Kidney tubule cell (primary cell): Measurements from ENCODE around the gene SLC4A4.

Source experiments
- DNase-seq: peaks from one replicate; pipeline ENCODE4 v3.0.0-alpha.2; 2018; ENCODE audit warnings: low spot score

SLC4A4 gene

DNA sequence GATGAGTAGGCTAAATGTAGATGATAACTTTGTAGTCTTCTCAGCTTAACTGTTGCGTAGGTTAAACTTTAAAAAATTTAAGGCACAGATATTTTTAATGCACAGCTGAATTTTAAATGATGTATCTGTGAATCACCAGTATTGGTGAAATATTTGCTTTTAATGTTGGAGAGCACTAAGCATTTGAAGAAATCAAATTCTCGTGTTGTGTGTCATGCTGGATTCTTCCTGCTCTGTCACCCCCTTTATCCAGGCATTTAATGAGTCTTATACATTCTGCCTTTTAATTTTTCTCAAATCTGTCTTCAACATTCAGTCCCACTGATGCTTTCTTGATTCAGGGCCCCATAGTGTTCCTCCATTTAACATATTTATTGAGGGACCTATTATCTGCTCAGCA, 76.7 kb downstream of the SLC4A4 start:
- DNase-seq, result peak; percentile 59

DNA sequence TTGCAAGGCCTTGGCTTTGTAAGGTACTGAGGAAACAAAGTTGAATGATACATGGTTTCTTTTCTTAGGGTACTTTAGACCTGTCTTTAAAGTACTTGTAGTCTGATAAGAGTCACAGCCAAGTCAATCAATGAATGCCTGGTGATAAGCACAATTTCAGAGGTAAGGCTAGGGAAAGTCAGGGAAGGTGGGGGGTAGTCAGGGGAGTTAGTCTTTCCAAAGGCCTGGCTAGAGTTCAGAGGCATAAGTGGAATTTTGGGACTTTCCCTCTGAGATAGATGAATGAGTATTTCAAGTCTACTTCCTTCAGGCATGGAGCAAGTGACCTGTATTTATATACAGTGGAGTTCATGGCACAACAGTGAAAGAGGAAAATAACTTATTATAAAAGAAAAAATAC, 78.3 kb downstream of the SLC4A4 start:
- peak; percentile 83 for DNase-seq

DNA sequence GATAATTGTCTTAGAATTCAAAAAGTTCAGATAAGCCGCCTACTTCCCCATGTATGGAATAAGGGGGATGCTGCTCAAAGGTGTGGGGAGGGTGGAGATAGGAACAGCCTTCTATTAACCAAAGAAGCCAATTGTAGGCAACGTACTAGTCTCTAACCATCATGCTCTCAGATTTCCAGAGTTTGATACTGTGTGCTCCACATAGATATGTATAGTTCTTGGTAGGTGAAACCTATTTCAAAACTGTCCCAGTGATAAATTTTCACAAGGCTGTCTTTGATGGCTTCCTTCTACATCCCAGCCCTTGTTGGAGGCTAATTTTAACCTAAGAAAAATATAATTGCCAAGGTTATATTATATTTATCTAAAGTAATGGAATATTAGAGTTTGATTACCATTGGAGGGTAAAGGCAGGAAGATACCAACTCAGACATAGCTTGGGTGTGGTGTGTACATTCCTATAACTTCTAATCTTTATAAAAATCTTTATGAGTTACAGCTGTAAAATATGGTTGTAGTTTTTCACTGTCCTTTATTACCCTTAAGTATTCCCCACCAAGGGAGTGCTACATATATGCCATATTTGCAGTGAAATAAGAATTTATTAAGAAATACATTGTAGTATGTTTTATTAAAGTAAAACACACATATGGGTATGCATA, 87.7 kb downstream of the SLC4A4 start:
- no peak for DNase-seq

DNA sequence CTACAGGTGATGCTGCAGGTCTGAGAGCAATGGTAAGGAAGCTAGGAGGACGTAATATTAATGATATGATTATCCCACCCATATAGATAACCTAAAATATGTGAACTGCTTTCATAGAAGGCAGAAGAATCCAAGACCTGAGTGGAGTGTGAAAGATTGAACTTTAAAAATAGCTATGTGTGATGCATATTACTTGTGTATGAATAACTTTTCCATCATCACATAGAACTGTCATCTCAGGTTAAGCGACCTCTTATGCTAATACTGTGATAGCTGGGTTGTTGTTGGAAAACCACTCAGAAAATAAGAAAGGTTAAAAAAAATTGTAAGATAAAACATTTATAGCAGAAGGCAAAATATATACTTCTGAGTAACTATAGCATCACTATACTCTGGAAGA, 90.3 kb downstream of the SLC4A4 start:
- no peak for DNase-seq

DNA sequence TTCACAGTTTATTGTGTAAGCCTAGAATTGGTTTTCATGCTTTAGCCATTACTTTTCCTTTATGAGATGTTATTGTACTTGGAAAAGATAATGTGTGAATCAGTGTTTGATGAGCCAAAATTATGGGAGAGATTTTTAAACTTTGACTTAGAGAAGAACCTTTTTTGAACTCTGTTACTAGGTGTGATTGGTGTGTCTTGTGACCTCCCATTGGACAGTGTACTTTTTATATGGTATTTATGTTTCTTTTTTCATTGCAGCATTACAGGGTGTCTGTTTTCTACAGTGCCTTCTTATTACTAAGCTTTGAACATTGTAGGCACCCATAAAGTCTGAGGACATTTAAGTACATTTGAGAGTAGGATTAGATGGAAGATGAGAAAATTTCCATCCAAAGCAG, 91.1 kb downstream of the SLC4A4 start:
- DNase-seq, result no peak

DNA sequence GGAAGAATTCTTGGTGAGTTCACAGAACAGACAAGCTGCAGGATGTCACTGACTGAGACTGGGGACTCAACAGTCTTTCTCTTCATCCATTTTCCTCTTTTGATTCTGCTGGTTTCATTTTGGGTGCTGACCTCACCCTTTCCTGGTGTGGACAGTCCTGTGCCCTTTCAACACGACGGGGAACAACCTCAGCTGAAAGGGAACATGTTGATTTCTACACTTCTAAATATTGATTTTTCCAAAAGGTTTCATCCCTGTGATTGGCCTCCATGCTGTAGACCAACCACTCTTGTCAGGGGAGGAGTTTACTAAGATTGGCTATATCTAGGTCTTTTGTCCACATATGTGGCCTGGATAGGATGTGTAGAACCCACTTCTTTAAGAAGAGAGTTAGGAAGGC, 91.8 kb downstream of the SLC4A4 start:
- DNase-seq, result no peak

DNA sequence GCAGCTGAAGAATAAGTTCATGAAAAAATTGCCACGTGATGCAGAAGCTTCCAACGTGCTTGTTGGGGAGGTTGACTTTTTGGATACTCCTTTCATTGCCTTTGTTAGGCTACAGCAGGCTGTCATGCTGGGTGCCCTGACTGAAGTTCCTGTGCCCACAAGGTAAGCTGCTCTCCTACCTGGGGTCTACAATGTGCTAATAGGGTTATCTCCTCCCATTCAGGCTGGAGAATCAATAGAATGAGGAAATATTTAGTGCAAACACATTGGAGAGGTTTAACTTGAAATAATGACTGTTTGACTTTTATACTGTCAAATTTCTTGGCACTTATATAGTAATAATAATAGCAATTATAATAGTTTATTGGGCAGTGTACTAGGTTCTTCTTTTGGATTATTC, 101.8 kb downstream of the SLC4A4 start:
- DNase-seq, result no peak

DNA sequence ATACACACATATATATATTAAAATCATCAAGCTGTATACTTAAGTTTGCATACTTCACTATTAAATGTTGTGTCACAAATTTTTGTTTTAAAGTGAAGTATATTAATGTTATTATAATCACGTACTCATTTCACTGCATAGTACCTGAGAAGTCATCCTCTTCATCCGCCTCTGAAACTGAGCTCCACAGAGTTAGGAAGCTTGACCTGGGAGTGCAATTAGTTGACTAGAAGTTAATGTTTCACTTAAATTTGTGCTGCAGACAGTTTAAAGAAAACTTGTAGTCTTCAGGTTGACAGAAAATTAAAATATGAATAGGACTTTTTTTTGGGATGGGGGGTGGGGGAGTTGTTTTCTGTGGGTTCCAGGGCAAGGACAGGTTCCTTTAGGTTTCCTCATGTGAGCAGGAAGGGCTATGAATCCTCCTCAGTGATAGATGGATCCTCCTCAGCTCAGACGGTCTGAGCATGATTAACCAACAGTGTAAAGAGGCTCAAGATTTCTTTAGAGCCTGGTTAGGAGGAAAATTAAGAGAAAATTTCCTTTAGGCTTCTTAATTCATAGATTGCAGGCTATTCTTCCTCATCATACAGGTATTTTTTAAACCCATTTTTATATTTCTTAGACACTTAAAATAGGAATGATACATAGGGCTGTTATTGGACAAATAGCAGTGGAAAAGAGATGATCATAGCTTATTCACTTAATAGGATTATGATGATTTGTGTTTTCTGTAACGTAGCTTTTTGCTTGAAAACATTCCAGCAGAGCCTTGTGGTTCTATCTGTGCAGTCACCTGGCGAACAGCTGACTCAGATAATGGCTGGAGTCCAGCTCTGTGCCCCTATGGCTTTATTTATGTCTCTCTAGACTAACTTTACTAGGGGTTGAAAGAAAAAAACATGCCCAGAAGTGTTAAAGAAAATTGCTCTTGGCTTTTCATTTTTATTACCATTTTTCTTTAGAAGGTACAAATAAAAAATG, 102.7 kb downstream of the SLC4A4 start:
- DNase-seq, result peak; percentile 82

DNA sequence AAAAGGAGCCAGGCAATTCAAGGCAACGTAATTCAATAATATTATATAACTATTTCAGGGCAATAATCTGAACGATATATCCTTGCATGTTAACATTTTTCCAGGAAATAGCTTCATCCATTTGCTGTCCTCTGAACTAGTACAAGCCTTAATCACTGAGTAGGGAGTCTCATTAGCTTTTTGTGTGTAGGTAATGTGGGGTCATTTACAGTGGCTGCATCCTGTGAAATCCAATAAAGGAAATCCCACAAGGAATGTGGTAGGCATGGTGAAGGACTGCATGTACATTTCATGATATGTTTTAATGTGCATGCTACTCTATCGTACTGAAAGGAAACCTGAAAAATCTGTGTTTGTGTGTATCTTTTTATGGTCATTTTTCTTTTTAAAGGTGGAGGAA, 103.5 kb downstream of the SLC4A4 start:
- DNase-seq, result no peak

DNA sequence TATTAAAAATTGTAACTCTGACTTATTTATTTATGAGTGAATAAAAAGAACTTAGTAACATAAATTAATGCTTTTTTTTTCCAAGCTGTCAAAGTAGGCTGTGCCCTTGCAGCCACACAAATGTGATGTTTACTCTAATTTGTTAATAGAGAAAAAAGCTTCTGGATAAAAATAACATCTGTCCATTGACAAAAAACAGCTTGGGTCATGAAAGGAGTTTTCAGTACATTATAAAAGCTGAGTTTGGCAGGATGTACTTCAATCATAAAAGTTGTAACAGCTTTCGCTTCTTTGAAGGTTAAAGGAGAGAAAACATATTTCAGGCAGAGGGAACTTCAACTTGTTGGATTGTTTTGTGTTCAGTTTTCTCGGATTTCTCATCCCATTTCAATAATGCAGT, 105.6 kb downstream of the SLC4A4 start:
- no peak for DNase-seq

DNA sequence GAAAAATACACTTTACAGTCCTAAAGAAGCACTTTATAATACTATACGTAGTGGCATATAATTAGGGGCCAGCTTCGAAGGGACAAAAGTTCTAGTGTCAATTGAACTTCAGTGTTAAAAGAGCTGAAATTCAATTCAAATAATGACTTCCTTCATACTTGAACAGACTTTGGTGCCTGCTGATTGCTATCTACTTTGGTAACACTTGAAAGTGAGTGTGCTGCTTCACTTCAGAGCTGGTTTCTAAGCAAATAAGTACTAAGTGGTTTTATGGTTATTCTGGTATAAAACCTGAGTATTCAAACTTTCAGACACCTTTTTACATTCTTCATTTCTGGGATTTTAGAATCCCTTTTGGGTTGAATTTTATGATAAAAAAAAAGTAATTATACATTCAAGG, 107.0 kb downstream of the SLC4A4 start:
- DNase-seq, result no peak

DNA sequence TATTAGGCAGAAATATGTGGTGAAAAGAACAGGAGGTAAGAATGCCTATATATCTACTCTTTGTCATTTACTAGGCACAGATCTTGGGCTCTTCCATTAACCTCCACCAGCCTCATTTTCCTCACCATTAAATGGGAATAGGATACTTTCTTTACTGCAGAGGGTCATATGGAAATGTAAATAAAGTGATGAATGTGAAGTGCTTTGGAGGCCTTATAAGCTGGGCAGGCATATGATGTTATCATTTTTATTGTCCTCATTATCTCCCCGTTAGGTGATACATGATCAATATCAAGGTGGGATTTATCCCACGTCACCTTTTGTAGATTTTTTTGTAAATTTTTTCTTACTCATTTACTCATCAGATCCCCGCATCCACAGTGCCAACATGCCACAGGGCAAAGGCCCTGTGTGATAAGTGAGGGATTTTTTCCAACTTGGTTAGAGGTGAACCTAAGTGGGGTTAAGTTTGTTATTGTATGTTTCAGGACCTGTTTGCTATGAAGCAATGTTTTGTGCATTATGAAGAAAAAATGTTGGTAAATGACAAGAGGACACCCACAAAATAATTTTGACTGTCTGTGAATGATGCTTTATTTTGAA, 107.8 kb downstream of the SLC4A4 start:
- no peak for DNase-seq

DNA sequence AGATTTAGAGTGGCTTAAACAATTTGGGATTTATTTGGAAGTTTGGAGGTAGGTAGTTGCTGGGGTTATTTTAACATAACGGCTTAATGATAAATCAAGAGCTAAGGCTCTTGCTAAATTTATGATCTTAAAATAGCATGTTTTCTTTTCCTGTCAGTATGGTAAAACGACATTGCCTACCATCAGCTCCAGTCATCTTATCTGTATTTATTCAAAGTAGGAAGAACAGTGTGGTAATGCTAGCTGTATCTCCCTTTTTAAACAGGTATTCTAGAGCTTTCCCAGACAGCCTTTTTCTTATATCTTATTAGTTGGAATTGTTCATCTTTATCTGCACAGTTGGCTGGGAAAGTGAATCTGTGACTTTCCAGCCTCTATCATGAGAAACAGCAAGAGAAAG, 110.2 kb downstream of the SLC4A4 start:
- DNase-seq, result no peak

DNA sequence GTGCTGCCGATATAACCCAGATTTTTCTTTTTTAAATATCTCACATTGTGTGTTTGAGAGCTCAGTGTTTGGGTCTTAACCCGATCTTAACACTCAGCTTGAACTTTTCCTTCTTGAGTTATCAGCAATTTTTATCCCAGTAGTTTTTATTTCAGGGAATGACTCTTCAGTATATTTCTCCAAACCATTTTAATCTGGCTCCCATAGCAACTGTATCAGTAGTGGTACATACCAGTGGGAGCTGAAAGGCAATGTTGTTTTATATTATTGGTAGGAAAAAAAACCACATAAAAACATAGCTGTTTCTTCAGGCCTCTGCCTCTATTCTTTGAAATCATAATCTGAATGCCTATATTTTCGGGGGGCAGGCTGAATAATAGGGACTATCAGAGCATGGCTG, 111.1 kb downstream of the SLC4A4 start:
- DNase-seq, result no peak

DNA sequence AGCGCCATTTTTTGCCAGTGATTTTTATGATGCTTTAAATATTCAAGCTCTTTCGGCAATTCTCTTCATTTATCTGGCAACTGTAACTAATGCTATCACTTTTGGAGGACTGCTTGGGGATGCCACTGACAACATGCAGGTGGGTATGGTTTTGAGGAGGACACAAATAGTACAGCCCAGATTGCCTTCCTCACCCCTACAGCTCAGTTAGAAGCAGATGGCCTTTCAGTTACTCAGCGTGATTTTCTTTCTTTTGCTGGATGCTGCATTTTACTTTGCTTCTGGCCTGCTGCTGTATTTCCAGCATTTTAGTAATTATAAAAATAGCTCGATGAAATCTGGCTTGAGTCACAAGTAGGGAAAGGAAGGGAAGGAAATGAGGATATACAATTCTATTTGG, 114.7 kb downstream of the SLC4A4 start:
- DNase-seq, result no peak

DNA sequence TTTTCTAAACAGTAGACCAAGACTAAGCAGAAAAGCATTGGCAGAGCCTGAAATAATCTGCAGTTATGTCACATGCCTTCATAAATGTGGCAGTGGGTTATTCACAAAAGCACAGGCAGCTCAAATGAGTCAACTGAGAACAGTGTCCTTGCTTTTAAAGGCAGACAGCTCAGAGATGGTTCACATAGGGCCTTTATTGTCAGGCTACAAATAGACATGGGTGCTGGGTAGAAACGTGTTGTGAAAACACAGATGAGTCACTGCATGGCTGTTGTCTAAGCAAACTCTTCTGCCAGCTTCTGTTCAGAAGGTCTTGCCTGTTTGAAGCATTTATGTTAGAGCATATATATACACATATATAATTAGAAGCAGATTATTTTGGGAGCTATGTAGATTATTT, 118.0 kb downstream of the SLC4A4 start:
- DNase-seq, result peak; percentile 84

DNA sequence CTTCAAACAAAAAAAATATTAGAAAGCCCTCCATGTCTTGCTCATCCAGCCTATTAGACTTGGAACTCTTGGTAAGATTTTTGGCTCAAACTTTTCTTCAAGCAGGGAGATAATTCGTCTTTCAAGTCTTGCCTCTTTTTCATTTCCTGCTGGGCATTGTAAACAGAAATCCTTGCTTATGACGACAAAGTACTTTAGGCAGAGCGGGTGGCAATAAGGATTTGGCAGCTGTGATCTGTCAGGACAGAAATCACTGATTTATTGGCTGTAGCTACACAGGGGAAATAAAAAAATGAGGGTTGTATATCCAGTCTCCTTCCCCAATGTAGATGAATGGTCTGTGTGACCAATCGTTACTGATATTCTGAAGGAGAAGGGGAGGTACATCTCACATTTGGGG, 121.6 kb downstream of the SLC4A4 start:
- no peak for DNase-seq

DNA sequence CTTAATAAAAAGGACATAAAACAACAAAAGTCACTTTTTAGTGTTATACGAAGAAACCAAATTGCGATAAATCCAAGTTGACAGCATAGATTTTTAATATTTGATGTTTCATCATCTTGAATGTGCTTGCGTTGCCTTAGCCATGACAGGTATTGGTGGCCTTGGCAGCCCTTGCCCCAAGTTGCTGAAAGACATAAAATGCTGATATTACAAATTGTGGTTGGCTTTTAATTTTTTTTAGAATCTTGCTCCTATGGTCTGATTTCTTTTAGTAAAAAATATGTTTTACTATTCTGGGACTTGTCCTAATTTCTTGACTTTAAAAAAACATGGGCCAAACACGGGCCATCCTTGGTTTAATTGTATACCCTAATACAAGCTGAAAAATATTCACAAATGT, 122.6 kb downstream of the SLC4A4 start:
- no peak for DNase-seq

DNA sequence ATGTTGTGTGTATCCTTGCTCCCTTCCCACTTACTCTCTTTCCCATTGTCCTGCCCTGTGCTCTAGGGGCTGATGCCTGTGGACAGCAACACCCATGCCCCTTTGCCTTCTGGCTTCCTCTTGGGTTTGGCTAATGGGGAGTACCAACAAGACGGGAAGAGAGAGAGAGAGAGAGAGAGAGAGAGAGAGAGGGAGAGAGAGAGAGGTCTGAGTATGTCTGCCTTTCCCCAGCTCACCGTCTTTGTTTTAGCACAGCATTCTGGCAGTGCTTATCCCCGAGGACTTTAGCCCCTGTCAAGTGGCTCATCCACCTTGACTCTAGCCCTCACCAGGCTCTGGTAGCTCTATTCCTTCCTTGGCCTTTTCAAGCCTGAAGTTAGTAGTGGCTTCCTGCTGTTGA, 128.0 kb downstream of the SLC4A4 start:
- DNase-seq, result no peak

DNA sequence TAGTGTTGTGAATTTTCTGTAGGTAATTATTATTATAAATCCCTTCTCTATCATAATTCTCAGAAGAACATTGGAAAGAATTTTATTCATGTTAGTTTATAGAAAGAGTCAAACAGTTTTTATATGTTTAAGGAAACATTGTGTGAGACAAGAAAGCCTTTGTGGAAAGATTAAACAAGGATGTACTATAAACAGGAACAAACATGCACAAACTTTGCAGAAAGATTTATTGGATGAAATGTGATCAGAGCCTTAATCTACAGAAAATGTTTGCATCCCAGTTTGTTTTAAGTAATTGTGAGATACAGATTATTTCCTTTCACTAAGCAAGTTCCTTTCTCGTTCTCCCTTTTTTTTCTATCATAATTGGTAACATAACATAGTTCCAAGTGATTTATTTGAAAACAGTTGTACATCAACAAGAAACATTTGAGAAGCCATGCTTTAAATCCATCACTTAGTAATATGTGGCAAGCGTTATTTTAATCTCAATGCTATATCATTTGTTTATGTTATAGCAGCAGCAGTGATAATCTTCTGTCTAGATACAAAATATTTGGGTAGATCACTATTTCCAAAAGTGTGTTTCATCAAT, 129.4 kb downstream of the SLC4A4 start:
- no peak for DNase-seq

DNA sequence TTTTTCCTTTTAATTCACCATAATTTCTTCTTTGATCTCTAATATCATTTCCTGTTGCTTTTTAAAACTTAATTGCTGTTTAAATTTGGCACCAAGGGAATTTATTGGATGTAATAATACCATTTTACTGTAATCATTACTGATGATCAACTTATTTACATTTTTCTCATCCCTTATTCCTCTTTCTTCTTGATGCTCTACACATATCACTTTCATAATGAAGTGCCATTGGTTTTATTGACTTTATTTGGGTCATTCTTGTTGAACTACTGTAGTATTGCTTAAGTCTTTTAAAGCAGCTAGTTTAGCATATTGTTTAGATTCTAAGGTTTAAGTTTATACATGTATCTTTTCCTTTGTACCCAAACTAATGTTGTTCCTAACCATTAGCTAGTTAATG, 130.7 kb downstream of the SLC4A4 start:
- DNase-seq, result no peak

DNA sequence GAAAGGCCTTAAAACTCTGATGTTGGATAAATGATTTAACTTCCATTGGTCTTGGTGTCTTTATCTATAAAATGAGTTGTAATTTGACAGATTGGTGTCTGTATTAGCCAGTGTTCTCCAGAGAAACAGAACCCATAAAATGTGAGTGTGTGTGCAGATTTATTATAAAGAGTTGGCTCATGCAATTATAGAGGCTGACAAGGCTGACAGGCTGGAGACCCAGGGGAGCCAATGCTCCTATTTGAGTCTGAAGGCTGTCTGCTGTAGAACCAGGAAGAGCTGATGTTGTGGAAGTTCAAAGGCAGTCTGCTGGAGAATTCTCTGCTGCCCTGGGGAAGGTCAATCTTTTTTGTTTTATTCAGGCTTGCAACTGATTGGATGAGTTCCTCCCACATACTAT, 131.7 kb downstream of the SLC4A4 start:
- DNase-seq, result no peak

DNA sequence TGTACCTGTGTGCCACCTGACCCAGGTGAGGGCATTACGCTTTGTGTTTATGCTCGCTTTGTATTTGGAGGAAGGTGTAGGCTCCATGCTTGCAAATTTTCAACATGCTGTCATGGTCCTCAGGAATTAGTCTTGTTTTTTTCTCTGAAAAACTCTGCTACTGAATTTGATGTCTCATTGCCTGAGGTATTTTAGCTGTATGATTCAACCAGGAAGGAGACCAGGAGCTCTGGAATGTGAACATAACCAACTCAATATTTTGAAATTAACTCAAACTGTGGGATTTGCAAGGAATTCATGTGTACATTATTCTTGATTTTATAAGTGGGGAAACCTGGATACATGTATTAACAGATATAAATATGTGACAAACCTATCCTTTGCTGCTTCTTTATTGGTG, 134.1 kb downstream of the SLC4A4 start:
- peak; percentile 88 for DNase-seq
